Esophagus squamous epithelium (tissue), 4 donors: ENCODE results near the gene CLRN3.

Source experiments
- CTCF ChIP-seq, 6 experiments: fragments of 450-650 bp in 4 of 6; fragments of 200-600 bp in 2 of 6; sonication (generic) in 2 of 6; IDR thresholded peaks; one replicate each; pipeline ENCODE4 v1.5.1; 2016 to 2019; ENCODE audit warnings: antibody characterized with exemption in 6 of 6, mild to moderate bottlenecking in 4 of 6, moderate library complexity in 4 of 6
- POLR2A ChIP-seq, 4 donors: fragments of 450-650 bp; IDR thresholded peaks; one replicate each; pipeline ENCODE4 v1.6.1; 2017; ENCODE audit warnings: antibody characterized with exemption in 4 of 4, mild to moderate bottlenecking in 4 of 4, moderate library complexity in 3 of 4

- TF ChIP-seq POLR2A (IDR thresholded peaks at IDR 0.05): no peak
- no peak for TF ChIP-seq CTCF (IDR thresholded peaks at IDR 0.05)
These were observed 58.9 kb downstream of the CLRN3 start for GRCh38 chr10:127833804-127834203.
